ENCODE results near the gene TUBB3.
A peak's percentile ranks its signal among the peaks of the same experiment; 100 is the strongest.

- TF ChIP-seq CTCF (IDR thresholded peaks at IDR 0.05 in 8 of 11, conservative IDR thresholded peaks at IDR 0.05 in 3 of 11) (no peak), POLR2AphosphoS5 (IDR thresholded peaks at IDR 0.05) (peak in 2 of 3 donors; percentile 6 to 47), POLR2A (IDR thresholded peaks at IDR 0.05) (no peak)
Measured at GRCh38 chr16:89956505-89957215, 33.5 kb downstream of the TUBB3 start.
